SK-N-SH (cell line): ENCODE measurements around the gene C7orf25. TPM values are rescaled to one million over a fixed set of nuclear protein-coding genes. Genes with fewer than 3 reads are reported as not detected.
"Not testable (repeated sequence)": the region's sequence is repeated elsewhere in the genome, so short reads cannot be mapped to it uniquely, and the experiment has no call there.

Source experiments
- CTCF ChIA-PET: fragments of 300-600, 350-600 bp; formaldehyde crosslinking; extraction: SDS; loops from one replicate; lab custom pipeline; 2021; lab: Yijun Ruan, JAX
- POLR2A ChIA-PET: fragments of 350-600 bp; sonication (Branson Sonifier 250); formaldehyde crosslinking; extraction: SDS; loops from one replicate; lab custom pipeline; 2020; ENCODE audit warnings: antibody characterized with exemption, inconsistent platforms; lab: Yijun Ruan, JAX
- DNase-seq: peaks from one replicate; pipeline ENCODE4 v3.0.0; 2012
- H2AFZ ChIP-seq: fragments of 200-600 bp; sonication (generic); 2 replicates; pipeline ENCODE4 v1.8.1; 2016; ENCODE audit warnings: antibody characterized with exemption, mild to moderate bottlenecking, low read depth
- H3F3A ChIP-seq: fragments of 200-600 bp; sonication (generic); replicated peaks from 2 replicates; pipeline ENCODE3; 2016; ENCODE audit warnings: antibody characterized with exemption, mild to moderate bottlenecking; ENCODE audit not compliant: insufficient read depth
- H3K27ac ChIP-seq, 2 experiments: fragments of 200-500 bp in 1 of 2; fragments of 200-600 bp in 1 of 2; sonication (Bioruptor generic) in 1 of 2; sonication (generic), shearing (Covaris generic) in 1 of 2; 2 replicates each; pipeline versions ENCODE4 v1.5.1 to v1.6.1; 2014 to 2016; ENCODE audit warnings: low read depth in 2 of 2, inconsistent platforms in 1 of 2, low read length in 1 of 2, mild to moderate bottlenecking in 1 of 2, mixed read lengths in 1 of 2
- H3K27me3 ChIP-seq: fragments of 200-600 bp; sonication (generic), shearing (Covaris generic); 2 replicates; pipeline ENCODE4 v1.6.1; 2016; ENCODE audit warnings: mixed run types; ENCODE audit not compliant: insufficient read depth
- H3K36me3 ChIP-seq, 2 experiments: fragments of 200-500 bp in 1 of 2; fragments of 200-600 bp in 1 of 2; sonication (Bioruptor generic) in 1 of 2; sonication (generic) in 1 of 2; replicated peaks in 1 of 2; 2 replicates each; pipeline versions ENCODE3 to v1.5.1; 2014 to 2016; ENCODE audit warnings: low read length in 1 of 2, mild to moderate bottlenecking in 1 of 2; ENCODE audit not compliant: insufficient read depth in 2 of 2, control insufficient read depth in 1 of 2
- H3K4me1 ChIP-seq, 2 experiments: fragments of 200-500 bp in 1 of 2; fragments of 200-600 bp in 1 of 2; sonication (Bioruptor generic) in 1 of 2; sonication (generic), shearing (Covaris generic) in 1 of 2; 2 replicates each; pipeline versions ENCODE4 v1.5.1 to v1.6.1; 2014 to 2016; ENCODE audit warnings: low read depth in 1 of 2, low read length in 1 of 2, mixed run types in 1 of 2; ENCODE audit not compliant: insufficient read depth in 2 of 2, control insufficient read depth in 1 of 2
- H3K4me2 ChIP-seq: fragments of 200-600 bp; sonication (generic), shearing (Covaris generic); 2 replicates; pipeline ENCODE4 v1.6.1; 2017; ENCODE audit warnings: mixed run types
- H3K4me3 ChIP-seq, 2 experiments: fragments of 200-500 bp in 1 of 2; fragments of 200-600 bp in 1 of 2; sonication (Bioruptor generic) in 1 of 2; sonication (generic), shearing (Covaris generic) in 1 of 2; 2 replicates each; pipeline versions ENCODE4 v1.5.1 to v1.8.1; 2014 to 2016; ENCODE audit warnings: low read depth in 2 of 2, inconsistent platforms in 1 of 2, low read length in 1 of 2, mild to moderate bottlenecking in 1 of 2, mixed read lengths in 1 of 2, moderate library complexity in 1 of 2
- H3K79me2 ChIP-seq: fragments of 200-600 bp; sonication (generic); 2 replicates; pipeline ENCODE4 v1.8.1; 2017; ENCODE audit warnings: mild to moderate bottlenecking; ENCODE audit not compliant: insufficient read depth
- H3K9ac ChIP-seq: fragments of 200-600 bp; sonication (generic); 2 replicates; pipeline ENCODE4 v1.6.1; 2017; ENCODE audit warnings: mixed run types
- H3K9me2 ChIP-seq: fragments of 200-600 bp; sonication (generic); 2 replicates; pipeline ENCODE4 v1.6.1; 2017; ENCODE audit warnings: mixed run types
- H3K9me3 ChIP-seq: fragments of 200-600 bp; sonication (generic); 2 replicates; pipeline ENCODE4 v1.6.1; 2017; ENCODE audit warnings: mixed run types, mild to moderate bottlenecking, moderate library complexity
- H4K20me1 ChIP-seq: fragments of 200-600 bp; sonication (generic); 2 replicates; pipeline ENCODE4 v1.6.1; 2017; ENCODE audit warnings: mild to moderate bottlenecking, mixed run types; ENCODE audit not compliant: insufficient read depth
- ELF1 ChIP-seq: IDR thresholded peaks from 2 replicates; pipeline ENCODE4 v1.4.0; 2012
- EP300 ChIP-seq, 2 experiments: IDR thresholded peaks; 2 replicates each; pipeline versions ENCODE4 v1.4.0 to v1.6.1; 2012; ENCODE audit warnings: borderline replicate concordance in 1 of 2, low read depth in 1 of 2, low read length in 1 of 2
- FOSL2 ChIP-seq: IDR thresholded peaks from 2 replicates; pipeline ENCODE4 v1.4.0; 2012; ENCODE audit warnings: low read depth, mild to moderate bottlenecking, moderate library complexity, borderline replicate concordance
- GATA2 ChIP-seq: sonication (generic); formaldehyde crosslinking; IDR thresholded peaks from 2 replicates; pipeline ENCODE4 v1.5.0; 2020; ENCODE audit warnings: mild to moderate bottlenecking, missing genetic modification reagents
- JUND ChIP-seq: IDR thresholded peaks from 2 replicates; pipeline ENCODE4 v1.4.0; 2012
- POLR2AphosphoS5 ChIP-seq: IDR thresholded peaks from 2 replicates; pipeline ENCODE4 v1.6.1; 2012; ENCODE audit warnings: low read depth, low read length
- RAD21 ChIP-seq: IDR thresholded peaks from 2 replicates; pipeline ENCODE4 v1.6.1; 2012; ENCODE audit warnings: mild to moderate bottlenecking, low read length
- RXRA ChIP-seq: IDR thresholded peaks from 2 replicates; pipeline ENCODE4 v1.4.0; 2012; ENCODE audit warnings: low read depth, mild to moderate bottlenecking, borderline replicate concordance
- SMC3 ChIP-seq: IDR thresholded peaks from 2 replicates; pipeline ENCODE4 v1.6.1; 2012; ENCODE audit warnings: low read depth, low read length, improper control_type of control experiment
- TAF1 ChIP-seq: IDR thresholded peaks from 2 replicates; pipeline ENCODE4 v1.6.1; 2012; ENCODE audit warnings: low read depth, mild to moderate bottlenecking, low read length, moderate library complexity, borderline replicate concordance
- WGBS: methylation state at CpG from one replicate; pipeline ENCODE4 v1.1.6; 2017; ENCODE audit warnings: low lambda C conversion rate; 5-methylcytosine and 5-hydroxymethylcytosine counted together
- polyA plus RNA-seq, 3 experiments: library from polyadenylated mRNA; depleted of rRNA; stranded (reverse); fragments of >200 nt; gene quantifications; 2 replicates each; pipeline ENCODE4 v1.2.3, GENCODE V29; 2012
- TF ChIP-seq, protein P1 (sequence below): fragments of 200-600 bp; sonication (generic); IDR thresholded peaks from 2 replicates; pipeline ENCODE4 v1.6.1; 2017; ENCODE audit warnings: antibody characterized with exemption, mild to moderate bottlenecking, moderate library complexity
- TF ChIP-seq, protein P2 (sequence below): fragments of 150-350 bp; IDR thresholded peaks from 2 replicates; pipeline ENCODE4 v1.6.1; 2017; ENCODE audit warnings: antibody characterized with exemption, low read length, low read depth, borderline replicate concordance
- TF ChIP-seq, protein P3 (sequence below): IDR thresholded peaks from 2 replicates; pipeline ENCODE4; 2012

Gene C7orf25
- polyA plus RNA-seq, 1 of the 3 experiments (the other 2 are of a cell fraction), result 6.1 TPM

GRCh38 chr7:42886893-42887505 lies 24.9 kb downstream of the C7orf25 start:
- Histone ChIP-seq H4K20me1 (no peaks in the 10 kb centered on the region), H3K9me2 (no peaks in the 10 kb centered on the region), H3K4me3 (no peak overlapping the region), H3F3A (peaks cover 16% of the 10 kb centered on the region), H2AFZ (no peak overlapping the region), H3K9me3 (no peaks in the 10 kb centered on the region), H3K79me2 (no peaks in the 10 kb centered on the region), H3K36me3 (no peaks in the 10 kb centered on the region), H3K27ac (no peak overlapping the region), H3K4me2 (0 out of 2 replicates have a peak overlapping the region, but pooled peaks have one; percentile 95), H3K9ac (no peak overlapping the region), H3K4me1 (peaks cover 0 to 11% of the 10 kb centered on the region in 2 experiments; a peak in 2 of 4 replicates), H3K27me3 (no peaks in the 10 kb centered on the region)
- ChIA-PET POLR2A (interaction anchor here (0.9 to 1.5 kb wide), 2 partner anchors 9 to 45 kb away, joined by 4 read pairs; partner anchors contain the start of genes MRPL32 and PSMA2), CTCF (interaction anchor here (0.6 to 3.8 kb wide), 10 partner anchors 8 to 946 kb away, joined by 3 to 29 read pairs (median 4); no protein-coding TSS in a partner anchor)
- DNase-seq, result no peak
- no peak for TF ChIP-seq SMC3
- TF ChIP-seq, protein P1, sequence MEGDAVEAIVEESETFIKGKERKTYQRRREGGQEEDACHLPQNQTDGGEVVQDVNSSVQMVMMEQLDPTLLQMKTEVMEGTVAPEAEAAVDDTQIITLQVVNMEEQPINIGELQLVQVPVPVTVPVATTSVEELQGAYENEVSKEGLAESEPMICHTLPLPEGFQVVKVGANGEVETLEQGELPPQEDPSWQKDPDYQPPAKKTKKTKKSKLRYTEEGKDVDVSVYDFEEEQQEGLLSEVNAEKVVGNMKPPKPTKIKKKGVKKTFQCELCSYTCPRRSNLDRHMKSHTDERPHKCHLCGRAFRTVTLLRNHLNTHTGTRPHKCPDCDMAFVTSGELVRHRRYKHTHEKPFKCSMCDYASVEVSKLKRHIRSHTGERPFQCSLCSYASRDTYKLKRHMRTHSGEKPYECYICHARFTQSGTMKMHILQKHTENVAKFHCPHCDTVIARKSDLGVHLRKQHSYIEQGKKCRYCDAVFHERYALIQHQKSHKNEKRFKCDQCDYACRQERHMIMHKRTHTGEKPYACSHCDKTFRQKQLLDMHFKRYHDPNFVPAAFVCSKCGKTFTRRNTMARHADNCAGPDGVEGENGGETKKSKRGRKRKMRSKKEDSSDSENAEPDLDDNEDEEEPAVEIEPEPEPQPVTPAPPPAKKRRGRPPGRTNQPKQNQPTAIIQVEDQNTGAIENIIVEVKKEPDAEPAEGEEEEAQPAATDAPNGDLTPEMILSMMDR, result no peak
- TF ChIP-seq JUND, result no peak
- TF ChIP-seq, protein P2, sequence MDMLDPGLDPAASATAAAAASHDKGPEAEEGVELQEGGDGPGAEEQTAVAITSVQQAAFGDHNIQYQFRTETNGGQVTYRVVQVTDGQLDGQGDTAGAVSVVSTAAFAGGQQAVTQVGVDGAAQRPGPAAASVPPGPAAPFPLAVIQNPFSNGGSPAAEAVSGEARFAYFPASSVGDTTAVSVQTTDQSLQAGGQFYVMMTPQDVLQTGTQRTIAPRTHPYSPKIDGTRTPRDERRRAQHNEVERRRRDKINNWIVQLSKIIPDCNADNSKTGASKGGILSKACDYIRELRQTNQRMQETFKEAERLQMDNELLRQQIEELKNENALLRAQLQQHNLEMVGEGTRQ, result no peak
- TF ChIP-seq FOSL2, result no peak
- no peak for TF ChIP-seq TAF1
- no peak for TF ChIP-seq ELF1

GRCh38 chr7:42886129-42886528 lies 25.7 kb downstream of the C7orf25 start:
- H3K4me2 ChIP-seq, result no peak overlapping the region
- peaks cover 16% of the 10 kb centered on the region for H3F3A ChIP-seq
- H4K20me1 ChIP-seq, result no peaks in the 10 kb centered on the region
- no peaks in the 10 kb centered on the region for H3K27me3 ChIP-seq
- 63% methylated on average over 2 of the region's 2 CpGs for WGBS
- H2AFZ ChIP-seq, result no peak overlapping the region
- no peaks in the 10 kb centered on the region for H3K79me2 ChIP-seq
- H3K9me3 ChIP-seq, result no peaks in the 10 kb centered on the region
- DNase-seq, result peak; percentile 41
- no peak overlapping the region for H3K9ac ChIP-seq
- no peaks in the 10 kb centered on the region for H3K36me3 ChIP-seq
- ChIA-PET CTCF (interaction anchor here (1.0 to 3.8 kb wide), 4 partner anchors 9 to 945 kb away, joined by 4 to 29 read pairs (median 8); no protein-coding TSS in a partner anchor), POLR2A (no interaction called here)
- no peak overlapping the region for H3K4me3 ChIP-seq
- TF ChIP-seq GATA2 (CRISPR knock-in tag) (no peak), SMC3 (no peak; the same call in 1 of the 2 replicates), ELF1 (no peak), EP300 (IDR thresholded peaks at IDR 0.05; ENCODE audit: borderline replicate concordance in 1 of 2, low read depth in 1 of 2, low read length in 1 of 2) (no peak), RXRA (no peak), RAD21 (peak; percentile 45; the same call in 1 of the 2 replicates), FOSL2 (no peak), POLR2AphosphoS5 (no peak)
- TF ChIP-seq, protein P3, sequence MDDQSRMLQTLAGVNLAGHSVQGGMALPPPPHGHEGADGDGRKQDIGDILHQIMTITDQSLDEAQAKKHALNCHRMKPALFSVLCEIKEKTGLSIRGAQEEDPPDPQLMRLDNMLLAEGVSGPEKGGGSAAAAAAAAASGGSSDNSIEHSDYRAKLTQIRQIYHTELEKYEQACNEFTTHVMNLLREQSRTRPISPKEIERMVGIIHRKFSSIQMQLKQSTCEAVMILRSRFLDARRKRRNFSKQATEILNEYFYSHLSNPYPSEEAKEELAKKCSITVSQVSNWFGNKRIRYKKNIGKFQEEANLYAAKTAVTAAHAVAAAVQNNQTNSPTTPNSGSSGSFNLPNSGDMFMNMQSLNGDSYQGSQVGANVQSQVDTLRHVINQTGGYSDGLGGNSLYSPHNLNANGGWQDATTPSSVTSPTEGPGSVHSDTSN, result no peak
- TF ChIP-seq, protein P1, result peak; percentile 66
- peaks cover 0 to 11% of the 10 kb centered on the region in 2 experiments; a peak in 2 of 4 replicates for H3K4me1 ChIP-seq
- no peak overlapping the region for H3K27ac ChIP-seq
- H3K9me2 ChIP-seq, result no peaks in the 10 kb centered on the region

DNA sequence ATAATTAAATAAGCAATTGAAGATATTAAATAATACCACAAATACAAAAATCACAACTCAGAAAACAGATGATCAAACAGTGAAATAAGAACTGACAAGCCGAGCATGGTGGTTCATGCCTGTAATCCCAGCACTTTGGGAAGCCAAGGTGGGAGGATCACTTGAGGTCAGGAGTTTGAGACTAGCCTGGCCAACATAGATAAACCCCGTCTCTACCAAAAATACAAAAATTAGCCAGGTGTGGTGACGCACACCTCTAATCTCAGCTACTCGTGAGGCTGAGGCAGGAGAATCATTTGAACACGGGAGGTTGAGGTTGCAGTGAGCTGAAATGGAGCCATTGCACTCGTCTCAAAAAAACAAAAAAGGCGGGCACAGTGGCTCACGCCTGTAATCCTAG lies 26.7 kb downstream of the C7orf25 start:
- H3K27ac ChIP-seq, H3K9ac ChIP-seq, H3K36me3 ChIP-seq, H3K4me3 ChIP-seq, H3K9me3 ChIP-seq, H3K4me2 ChIP-seq, H3K79me2 ChIP-seq, H3K9me2 ChIP-seq, DNase-seq, H2AFZ ChIP-seq, H4K20me1 ChIP-seq, H3K27me3 ChIP-seq, POLR2A ChIA-PET: not testable (repeated sequence)
- Histone ChIP-seq H3K4me1 (peaks cover 0 to 11% of the 10 kb centered on the region in 2 experiments; a peak in 2 of 4 replicates), H3F3A (peaks cover 16% of the 10 kb centered on the region)
- CTCF ChIA-PET, result interaction anchor here (1.0 to 1.3 kb wide), 2 partner anchors 9 to 140 kb away, joined by 3 to 4 read pairs; no protein-coding TSS in a partner anchor
- 89% methylated on average over 8 of the region's 8 CpGs for WGBS
